Measurements from ENCODE around the gene MASP1. TPM values are rescaled to one million over a fixed set of nuclear protein-coding genes. Genes with fewer than 3 reads are reported as not detected.

MASP1 gene
- total and polyA plus RNA-seq, 2 donors (not counting 1 experiment from before 2014, with no cell fraction given) = 145 to 328 TPM

- Histone ChIP-seq H3K9me3 (ENCODE audit: control insufficient read depth, insufficient read depth, low read depth, low read length) (no peaks in the 10 kb centered on the region), H3K36me3 (ENCODE audit: control insufficient read depth, insufficient read depth, low read length) (no peaks in the 10 kb centered on the region), H3K4me1 (ENCODE audit: control insufficient read depth, extremely low read depth, insufficient read depth, low read length) (peaks cover 11% of the 10 kb centered on the region), H3K4me3 (replicated peaks in 1 of 4; ENCODE audit: control extremely low read depth in 1 of 4, insufficient read depth in 1 of 4, low read depth in 3 of 4, low read length in 4 of 4) (no peak overlapping the region), H4K20me1 (ENCODE audit: control insufficient read depth, extremely low read depth, insufficient read depth, low read length) (no peaks in the 10 kb centered on the region), H3K4me2 (ENCODE audit: extremely low read depth, insufficient read depth, low read length) (peak overlapping the region; percentile 75), H3K79me2 (ENCODE audit: control insufficient read depth, insufficient read depth, low read length) (no peaks in the 10 kb centered on the region), H3K9ac (ENCODE audit: insufficient read depth, low read length) (no peak overlapping the region), H3K27ac (ENCODE audit: insufficient read depth, low read length) (peak overlapping the region; percentile 19), H3K27me3 (ENCODE audit: control insufficient read depth, insufficient read depth, low read length) (no peaks in the 10 kb centered on the region), H2AFZ (ENCODE audit: low read length) (no peak overlapping the region)
- TF ChIP-seq EZH2 (IDR thresholded peaks at IDR 0.05; ENCODE audit: low read length, missing control alignments) = no peak
- TF ChIP-seq, protein P1, sequence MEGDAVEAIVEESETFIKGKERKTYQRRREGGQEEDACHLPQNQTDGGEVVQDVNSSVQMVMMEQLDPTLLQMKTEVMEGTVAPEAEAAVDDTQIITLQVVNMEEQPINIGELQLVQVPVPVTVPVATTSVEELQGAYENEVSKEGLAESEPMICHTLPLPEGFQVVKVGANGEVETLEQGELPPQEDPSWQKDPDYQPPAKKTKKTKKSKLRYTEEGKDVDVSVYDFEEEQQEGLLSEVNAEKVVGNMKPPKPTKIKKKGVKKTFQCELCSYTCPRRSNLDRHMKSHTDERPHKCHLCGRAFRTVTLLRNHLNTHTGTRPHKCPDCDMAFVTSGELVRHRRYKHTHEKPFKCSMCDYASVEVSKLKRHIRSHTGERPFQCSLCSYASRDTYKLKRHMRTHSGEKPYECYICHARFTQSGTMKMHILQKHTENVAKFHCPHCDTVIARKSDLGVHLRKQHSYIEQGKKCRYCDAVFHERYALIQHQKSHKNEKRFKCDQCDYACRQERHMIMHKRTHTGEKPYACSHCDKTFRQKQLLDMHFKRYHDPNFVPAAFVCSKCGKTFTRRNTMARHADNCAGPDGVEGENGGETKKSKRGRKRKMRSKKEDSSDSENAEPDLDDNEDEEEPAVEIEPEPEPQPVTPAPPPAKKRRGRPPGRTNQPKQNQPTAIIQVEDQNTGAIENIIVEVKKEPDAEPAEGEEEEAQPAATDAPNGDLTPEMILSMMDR (conservative IDR thresholded peaks at IDR 0.05 in 1 of 2, IDR thresholded peaks at IDR 0.05 in 1 of 2; ENCODE audit: low read depth in 1 of 2, low read length in 2 of 2) = no peak
- DNase-seq (ENCODE audit: low read depth in 2 of 2) = peak; percentile 84 to 98
Observed at GRCh38 chr3:187186801-187187421, 104.6 kb downstream of the MASP1 start.

DNA sequence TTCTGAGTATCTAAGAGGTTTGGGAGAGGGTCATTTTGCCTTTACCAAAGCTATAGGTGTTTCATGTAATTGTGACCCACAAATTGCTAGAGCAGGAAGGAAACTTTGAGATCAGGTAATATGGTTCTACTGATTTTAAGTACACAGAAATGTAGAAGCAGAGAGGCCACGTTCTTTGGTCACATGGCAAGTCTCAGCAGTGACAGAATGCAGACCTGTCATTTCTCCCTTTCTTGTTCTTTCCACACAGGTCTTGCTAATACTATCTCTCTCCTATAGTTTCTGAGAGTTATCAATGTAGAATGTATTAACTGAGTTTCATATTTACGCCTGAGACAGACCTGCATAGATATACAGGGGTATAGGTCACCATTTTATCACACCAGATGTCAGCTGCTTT lies 105.2 kb downstream of the MASP1 start:
- Histone ChIP-seq H3K27ac (ENCODE audit: insufficient read depth, low read length) (no peak overlapping the region), H3K9me3 (ENCODE audit: control insufficient read depth, insufficient read depth, low read depth, low read length) (no peaks in the 10 kb centered on the region), H3K27me3 (ENCODE audit: control insufficient read depth, insufficient read depth, low read length) (no peaks in the 10 kb centered on the region), H3K79me2 (ENCODE audit: control insufficient read depth, insufficient read depth, low read length) (no peaks in the 10 kb centered on the region), H2AFZ (ENCODE audit: low read length) (no peak overlapping the region), H3K4me1 (ENCODE audit: control insufficient read depth, extremely low read depth, insufficient read depth, low read length) (peaks cover 11% of the 10 kb centered on the region), H3K9ac (ENCODE audit: insufficient read depth, low read length) (no peak overlapping the region), H3K36me3 (ENCODE audit: control insufficient read depth, insufficient read depth, low read length) (no peaks in the 10 kb centered on the region), H4K20me1 (ENCODE audit: control insufficient read depth, extremely low read depth, insufficient read depth, low read length) (no peaks in the 10 kb centered on the region), H3K4me2 (ENCODE audit: extremely low read depth, insufficient read depth, low read length) (peak overlapping the region; percentile 75), H3K4me3 (replicated peaks in 1 of 4; ENCODE audit: control extremely low read depth in 1 of 4, insufficient read depth in 1 of 4, low read depth in 3 of 4, low read length in 4 of 4) (no peak overlapping the region)
- DNase-seq (ENCODE audit: low read depth in 2 of 2) = no peak
- no peak for TF ChIP-seq EZH2 (IDR thresholded peaks at IDR 0.05; ENCODE audit: low read length, missing control alignments)
- TF ChIP-seq, protein P1 (conservative IDR thresholded peaks at IDR 0.05 in 1 of 2, IDR thresholded peaks at IDR 0.05 in 1 of 2; ENCODE audit: low read depth in 1 of 2, low read length in 2 of 2) = no peak

DNA sequence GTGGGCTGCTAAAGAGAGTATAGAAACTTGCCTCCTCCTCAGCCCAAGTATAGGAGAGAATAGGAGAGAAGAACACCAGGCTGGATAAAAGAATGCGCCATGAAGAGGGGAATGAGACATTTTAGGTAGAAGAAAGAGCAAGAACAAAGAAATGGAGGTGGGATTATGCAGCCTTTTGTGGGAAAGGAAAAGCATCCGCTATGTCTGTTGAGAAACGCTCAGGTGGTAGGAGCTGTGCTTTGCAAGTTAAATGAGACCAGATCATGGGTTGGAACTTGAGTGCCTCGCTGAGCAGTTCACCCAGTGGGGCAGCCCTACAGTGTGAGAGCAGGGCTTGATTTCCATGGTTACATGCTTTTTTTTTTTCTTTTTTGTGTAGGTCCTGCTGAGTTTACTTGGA lies 105.8 kb downstream of the MASP1 start:
- no peaks in the 10 kb centered on the region for H3K9me3 ChIP-seq (ENCODE audit: control insufficient read depth, insufficient read depth, low read depth, low read length)
- no peaks in the 10 kb centered on the region for H3K79me2 ChIP-seq (ENCODE audit: control insufficient read depth, insufficient read depth, low read length)
- H3K27me3 ChIP-seq (ENCODE audit: control insufficient read depth, insufficient read depth, low read length) = no peaks in the 10 kb centered on the region
- H3K4me2 ChIP-seq (ENCODE audit: extremely low read depth, insufficient read depth, low read length) = no peak overlapping the region
- no peak overlapping the region for H2AFZ ChIP-seq (ENCODE audit: low read length)
- no peak overlapping the region for H3K9ac ChIP-seq (ENCODE audit: insufficient read depth, low read length)
- no peak overlapping the region for H3K4me3 ChIP-seq (replicated peaks in 1 of 4; ENCODE audit: control extremely low read depth in 1 of 4, insufficient read depth in 1 of 4, low read depth in 3 of 4, low read length in 4 of 4)
- H3K36me3 ChIP-seq (ENCODE audit: control insufficient read depth, insufficient read depth, low read length) = no peaks in the 10 kb centered on the region
- no peak overlapping the region for H3K27ac ChIP-seq (ENCODE audit: insufficient read depth, low read length)
- H3K4me1 ChIP-seq (ENCODE audit: control insufficient read depth, extremely low read depth, insufficient read depth, low read length) = peaks cover 11% of the 10 kb centered on the region
- no peaks in the 10 kb centered on the region for H4K20me1 ChIP-seq (ENCODE audit: control insufficient read depth, extremely low read depth, insufficient read depth, low read length)
- no peak for DNase-seq (ENCODE audit: low read depth in 2 of 2)
- no peak for TF ChIP-seq EZH2 (IDR thresholded peaks at IDR 0.05; ENCODE audit: low read length, missing control alignments)
- TF ChIP-seq, protein P1 (conservative IDR thresholded peaks at IDR 0.05 in 1 of 2, IDR thresholded peaks at IDR 0.05 in 1 of 2; ENCODE audit: low read depth in 1 of 2, low read length in 2 of 2) = no peak

Other genes with a start within 250 kb of the MASP1 start
- 17.5 and 26.6 TPM in 2 replicates for gene RPL39L, start 152.2 kb downstream of the MASP1 start, total RNA-seq
- 8.4 and 16.8 TPM in 2 replicates for gene RPL39L, start 152.2 kb downstream of the MASP1 start, polyA plus RNA-seq
- under 0.01 TPM in 1 of 2 replicates, not detected in the other for gene RTP1, start 94.3 kb downstream of the MASP1 start, total RNA-seq
- gene RTP1, start 94.3 kb downstream of the MASP1 start, polyA plus RNA-seq = not detected in 2 replicates
- 2.1 and 3.5 TPM in 2 replicates for gene RTP4, start 76.6 kb upstream of the MASP1 start, total RNA-seq
- 0.59 and 1.0 TPM in 2 replicates for gene RTP4, start 76.6 kb upstream of the MASP1 start, polyA plus RNA-seq

All from fibroblast of lung (primary cell).